Activated naive CD4-positive, alpha-beta T cell treated with Interleukin-2 at 50 U/mL for 16 hours (primary cell): ENCODE data around the gene PFKFB3.
"Not testable (repeated sequence)": the region's sequence is repeated elsewhere in the genome, so short reads cannot be mapped to it uniquely, and the experiment has no call there.

ENCODE experiments used
- DNase-seq: peaks from one replicate; pipeline ENCODE4 v3.0.0-alpha.2; 2020

PFKFB3 gene

DNA sequence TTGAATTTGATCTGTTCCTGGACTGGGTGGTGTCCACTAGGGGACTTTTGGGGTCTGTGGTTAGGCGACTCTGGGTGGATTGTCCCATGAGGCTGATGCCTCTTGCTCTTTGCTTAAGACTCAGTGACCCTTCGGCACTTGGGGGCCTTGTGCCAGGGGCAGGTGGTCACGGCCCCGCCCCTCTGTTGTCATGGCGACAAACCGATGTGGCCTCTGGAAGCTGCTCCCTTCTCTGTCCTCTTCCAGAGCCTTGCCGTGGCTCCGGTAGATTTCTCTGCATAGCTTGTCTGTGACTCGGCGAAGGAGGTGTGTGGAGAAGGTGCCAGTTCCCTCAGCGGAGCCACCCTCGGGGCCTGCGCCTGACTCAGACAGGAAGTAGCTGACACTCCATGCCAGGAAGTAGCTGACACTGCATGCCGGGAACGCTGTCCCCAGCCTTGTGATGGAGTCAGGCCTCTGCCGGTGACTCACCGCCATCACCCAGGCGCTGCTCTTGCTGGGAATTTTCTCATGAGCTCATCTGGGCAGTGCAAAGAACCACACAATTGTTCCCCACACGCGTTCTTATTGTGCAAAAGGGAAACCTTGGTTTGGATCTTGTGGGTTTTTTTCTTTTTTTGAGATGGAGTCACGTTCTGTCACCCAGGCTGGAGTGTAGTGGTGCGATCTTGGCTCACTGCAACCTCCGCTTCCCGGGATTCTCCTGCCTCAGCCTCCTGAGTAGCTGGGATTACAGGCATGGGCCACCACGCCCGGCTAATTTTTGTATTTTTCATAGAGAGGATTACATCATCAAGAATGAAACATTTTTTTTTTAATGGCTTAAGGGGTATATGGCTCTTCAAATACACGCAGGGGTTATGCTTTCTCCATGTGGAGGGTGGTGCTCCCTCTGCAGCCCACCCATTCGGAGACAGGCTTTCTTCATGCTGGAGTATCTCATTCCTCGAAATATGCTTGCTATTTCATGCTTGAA lies 72.6 kb downstream of the PFKFB3 start:
- DNase-seq, result peak; percentile 94

DNA sequence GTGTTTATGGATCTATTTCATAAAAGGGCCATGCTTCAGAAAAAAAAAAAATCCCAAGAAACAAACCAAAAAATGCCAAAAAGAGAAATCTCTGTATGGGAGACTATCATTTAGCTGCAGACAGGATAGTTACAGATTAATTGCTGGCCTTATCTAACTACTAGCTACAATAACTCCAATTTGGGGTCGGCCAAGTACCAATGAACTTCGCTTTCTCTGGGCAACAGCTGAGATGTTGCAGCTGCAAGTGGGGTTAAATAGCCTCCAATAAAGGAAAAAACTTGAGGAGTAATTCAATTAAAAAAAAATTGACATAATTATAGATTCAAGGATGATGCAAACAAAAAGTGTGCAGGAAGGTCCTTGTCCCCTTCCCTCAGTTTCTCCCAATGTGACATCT lies 73.6 kb downstream of the PFKFB3 start:
- no peak for DNase-seq

DNA sequence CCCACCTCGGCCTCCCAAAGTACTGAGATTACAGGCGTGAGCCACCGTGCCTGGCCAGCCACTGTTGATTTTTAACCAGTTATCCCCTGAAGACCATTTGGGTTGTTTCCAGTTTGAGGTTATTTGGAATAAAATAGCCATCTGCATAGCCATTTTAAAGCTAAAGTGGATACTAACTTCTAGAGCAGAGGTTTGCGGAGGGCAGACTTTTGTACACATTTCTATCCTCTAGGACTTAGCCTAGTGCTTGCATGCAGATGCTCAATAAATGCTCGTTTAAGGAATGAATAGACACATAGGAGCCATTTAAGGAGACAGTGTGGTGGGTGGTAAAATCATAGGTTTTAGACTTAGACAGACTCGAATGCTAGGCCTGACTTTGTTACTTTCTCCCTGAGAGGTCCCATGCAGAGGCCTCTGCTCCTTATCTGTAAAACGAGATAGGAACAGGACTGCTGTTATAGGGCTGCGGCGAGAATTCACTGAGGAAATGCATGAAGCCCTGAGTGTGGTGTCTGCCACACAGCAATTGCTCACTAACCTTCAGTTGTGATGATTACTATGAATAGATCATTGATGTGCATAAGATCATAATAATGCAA lies 75.9 kb downstream of the PFKFB3 start:
- no peak for DNase-seq

DNA sequence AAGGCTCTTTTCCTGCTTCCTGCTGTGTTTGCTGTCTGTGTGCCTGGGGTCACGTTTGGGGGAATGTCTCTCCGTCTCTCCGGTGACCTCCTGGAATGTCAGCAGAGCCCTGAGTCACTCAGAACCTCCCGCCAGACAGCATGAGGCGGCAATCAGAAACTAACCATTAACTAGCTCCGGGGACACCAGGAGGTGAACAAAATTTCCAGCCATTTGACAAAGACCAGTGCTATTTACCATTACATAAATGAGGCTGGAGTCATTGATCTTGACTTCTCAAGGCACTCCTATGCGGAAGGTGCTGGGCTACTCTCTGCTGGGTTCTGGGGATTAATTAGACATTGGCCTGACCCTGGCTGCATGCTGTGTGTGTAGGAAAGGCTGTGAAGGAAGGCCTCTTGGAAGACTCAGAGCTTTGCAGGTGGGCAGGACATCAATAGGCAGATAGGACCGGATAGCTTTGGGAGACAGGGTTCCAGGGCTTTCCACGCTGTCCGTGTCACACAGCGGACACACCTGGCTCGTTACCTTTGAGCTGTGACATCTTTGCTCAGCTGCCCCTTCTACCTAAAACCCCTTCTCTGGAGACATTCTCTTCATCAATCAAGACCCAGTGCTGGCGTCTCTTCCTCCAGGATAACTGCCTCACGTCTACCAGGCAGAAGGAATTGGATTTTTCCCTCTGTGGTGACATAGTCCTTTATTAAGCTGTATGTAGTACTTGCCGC lies 77.0 kb downstream of the PFKFB3 start:
- no peak for DNase-seq

DNA sequence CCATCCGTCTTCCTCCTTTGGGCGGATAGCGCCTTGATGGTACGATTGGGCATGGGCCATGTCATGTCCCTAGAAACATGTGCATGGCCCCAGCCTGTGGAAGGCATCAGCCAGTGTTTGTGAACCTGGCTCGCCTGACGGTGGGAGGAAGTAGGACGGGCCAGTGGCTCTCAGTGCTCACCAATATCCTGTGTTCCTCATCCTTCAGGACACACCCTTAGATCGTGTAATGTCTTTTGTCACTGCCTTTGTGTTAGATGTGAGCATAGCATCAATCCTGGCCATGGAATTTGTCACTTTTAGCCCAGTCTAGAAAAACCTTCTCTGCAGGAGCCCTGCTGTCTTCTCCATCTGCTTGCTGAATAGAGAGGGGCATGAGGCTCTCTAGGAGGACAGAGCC lies 77.6 kb downstream of the PFKFB3 start:
- no peak for DNase-seq

DNA sequence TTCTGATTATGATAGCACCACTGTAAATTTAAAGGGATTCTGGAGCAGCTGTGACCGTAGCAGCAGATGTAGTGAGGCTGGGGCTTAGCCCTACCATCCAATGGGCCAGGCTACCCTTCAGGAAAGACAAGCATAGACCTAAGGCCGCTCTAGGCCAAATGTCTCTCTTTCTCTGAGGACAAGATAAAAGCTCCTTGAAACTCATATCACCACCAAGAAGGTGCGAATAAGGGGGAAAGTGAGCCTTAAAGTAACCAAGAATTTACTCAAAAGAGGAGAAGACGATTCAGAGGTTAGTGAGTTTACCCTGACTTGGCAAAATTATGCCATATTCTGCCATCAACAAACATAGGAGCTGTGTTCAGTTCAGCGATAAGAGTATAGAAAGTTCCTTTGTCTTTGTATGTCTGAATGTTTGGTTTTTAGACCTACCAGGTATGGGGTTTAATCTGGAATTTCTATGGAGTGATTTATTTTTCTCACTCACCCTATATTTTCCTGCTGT lies 79.8 kb downstream of the PFKFB3 start:
- DNase-seq, result no peak

DNA sequence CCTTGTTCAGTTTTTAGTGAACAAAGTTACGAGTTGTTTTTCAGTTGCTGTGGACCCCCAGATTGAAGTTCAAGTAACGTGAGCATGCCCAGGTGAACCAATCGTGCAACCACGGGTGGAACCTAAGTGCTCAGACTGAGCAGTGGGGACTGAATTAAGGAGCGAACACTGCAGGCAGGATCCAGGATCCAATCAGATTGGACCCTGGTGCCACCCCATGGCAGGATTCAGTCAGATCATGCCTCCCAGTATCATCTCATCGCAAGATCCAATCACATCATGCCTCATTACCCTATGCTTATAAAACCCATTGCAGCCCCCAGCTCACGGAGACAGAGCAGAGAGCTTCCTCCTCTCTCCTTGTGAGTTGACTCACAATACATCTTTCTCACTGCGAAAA lies 80.9 kb downstream of the PFKFB3 start:
- DNase-seq, result no peak

DNA sequence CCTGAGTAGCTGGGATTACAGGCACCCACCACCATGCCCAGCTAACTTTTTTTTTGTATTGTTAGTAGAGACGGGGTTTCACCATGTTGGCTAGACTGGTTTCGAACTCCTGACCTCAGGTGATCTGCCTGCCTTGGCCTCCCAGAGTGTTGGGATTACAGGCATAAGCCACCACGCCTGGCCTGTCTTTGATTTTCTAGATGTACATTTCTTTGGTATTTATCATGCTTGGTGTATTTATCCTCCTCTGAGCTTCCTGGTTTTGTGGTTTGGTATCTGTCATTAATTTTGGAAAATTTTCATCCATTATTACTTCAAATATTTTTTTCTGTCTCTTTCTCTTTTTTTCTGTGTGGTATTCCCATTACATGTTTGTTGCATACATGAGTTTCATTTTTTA lies 87.9 kb downstream of the PFKFB3 start:
- not testable (repeated sequence) for DNase-seq

DNA sequence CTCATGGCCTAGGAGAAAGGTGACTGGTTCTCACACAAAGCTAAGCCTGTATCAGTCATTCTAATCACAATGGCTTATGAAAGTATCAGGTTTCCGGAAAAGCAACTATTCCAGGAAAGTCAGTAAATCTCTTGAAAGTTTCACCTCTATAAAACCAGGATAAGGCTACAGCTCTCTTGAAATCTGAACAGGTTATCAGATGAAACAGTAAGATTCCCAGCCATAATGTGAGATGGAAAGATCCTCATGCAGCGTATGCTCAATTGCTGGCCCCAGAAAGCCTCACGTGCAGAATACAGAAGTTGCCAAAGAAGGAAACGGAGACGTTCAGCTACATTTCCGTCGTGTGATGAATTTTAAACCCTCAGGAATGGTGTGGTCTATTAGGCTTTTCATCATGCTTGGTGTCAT lies 90.0 kb downstream of the PFKFB3 start:
- no peak for DNase-seq

DNA sequence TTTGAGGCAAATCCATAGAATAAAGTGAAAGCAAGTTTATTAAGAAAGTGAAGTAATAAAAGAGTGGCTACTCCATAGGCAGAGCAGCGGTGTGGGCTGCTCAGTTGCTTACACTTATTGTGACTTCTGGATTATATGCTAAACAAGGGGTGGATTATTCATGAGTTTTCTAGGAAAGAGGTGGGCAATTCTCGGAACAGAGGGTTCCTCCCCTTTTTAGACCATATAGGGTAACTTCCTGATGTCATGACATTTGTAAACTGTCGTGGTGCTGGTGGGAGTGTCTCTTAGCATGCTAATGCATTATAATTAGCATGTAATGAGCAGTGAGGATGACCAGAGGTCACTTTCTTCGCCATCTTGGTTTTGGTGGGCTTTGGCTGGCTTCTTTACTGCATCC lies 93.7 kb downstream of the PFKFB3 start:
- DNase-seq, result not testable (repeated sequence)

DNA sequence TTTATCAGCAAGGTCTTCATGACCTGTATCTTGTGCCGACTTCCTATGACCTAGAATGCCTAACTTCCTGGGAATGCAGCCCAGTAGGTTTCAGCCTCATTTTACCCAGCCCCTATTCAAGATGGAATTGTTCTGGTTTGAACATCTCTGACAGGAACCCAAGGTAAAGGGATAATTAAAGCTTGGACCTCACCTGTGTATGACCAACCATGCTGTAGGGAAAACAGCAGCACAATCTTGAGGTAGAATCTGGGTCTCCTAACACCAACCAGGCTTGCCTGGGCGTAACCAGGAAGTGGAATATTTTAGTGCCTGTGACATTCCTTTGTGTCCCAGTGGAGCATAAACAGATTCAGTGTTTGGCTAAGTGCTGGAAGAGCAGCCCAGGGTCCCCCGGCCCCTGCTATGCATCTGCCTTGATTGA lies 94.1 kb downstream of the PFKFB3 start:
- DNase-seq, result no peak

DNA sequence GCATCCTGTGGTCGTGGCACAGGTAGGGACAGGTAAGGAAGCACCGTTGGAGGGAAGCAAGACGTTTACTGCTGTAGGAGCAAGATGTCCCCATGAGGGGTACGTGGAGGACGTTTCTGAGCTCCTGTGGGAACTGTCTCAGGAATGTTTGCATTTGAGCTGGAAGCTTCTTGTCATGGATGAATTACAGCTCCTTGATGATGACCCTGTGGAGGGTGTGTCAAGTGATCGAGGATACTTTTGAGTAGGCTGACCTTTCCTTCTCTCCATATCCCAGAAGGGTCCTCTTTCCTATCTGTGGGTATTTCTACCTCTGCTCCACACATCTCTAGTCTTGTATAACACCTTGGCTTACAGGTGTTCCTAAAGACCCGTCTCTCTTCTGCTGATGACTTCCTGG lies 94.8 kb downstream of the PFKFB3 start:
- DNase-seq, result no peak

DNA sequence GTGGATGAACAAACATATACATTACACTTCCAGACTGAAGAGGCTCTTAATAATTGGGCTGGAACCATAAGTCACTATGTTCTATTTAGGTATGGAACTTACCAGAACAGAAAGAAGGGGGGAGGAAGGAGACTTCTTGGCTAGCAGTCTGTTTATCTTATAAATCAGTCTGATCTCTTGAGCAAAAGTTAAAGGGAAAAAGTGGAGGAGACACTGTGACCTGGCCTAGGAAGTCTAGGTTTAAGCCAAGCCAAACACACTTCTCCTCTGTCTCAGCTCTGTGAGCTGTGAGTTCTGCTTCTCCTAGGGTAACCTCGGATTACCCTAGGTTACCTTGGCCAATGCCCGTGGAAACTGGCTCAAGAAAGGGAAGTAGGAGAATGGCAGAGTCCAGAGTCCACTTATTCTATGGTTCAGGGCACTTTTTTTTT lies 95.2 kb downstream of the PFKFB3 start:
- no peak for DNase-seq

DNA sequence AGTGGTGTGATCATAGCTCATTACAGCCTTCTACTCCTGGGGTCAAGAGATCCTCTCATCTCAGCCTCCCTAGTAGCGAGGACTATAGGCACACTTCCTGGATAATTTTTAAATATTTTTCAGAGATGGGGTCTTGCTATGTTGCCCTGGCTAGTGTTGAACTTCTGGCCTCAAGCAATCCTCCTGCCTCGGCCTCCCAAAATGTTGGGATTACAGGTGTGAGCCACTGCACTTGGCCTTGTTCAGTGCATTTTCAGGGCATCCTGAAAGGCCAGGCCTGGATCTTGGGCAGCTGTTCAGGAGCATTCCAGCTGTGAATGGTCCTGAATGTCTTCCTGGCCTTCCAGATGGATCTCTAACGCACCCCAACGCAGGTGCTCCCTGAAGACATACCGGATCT lies 95.7 kb downstream of the PFKFB3 start:
- DNase-seq, result no peak

DNA sequence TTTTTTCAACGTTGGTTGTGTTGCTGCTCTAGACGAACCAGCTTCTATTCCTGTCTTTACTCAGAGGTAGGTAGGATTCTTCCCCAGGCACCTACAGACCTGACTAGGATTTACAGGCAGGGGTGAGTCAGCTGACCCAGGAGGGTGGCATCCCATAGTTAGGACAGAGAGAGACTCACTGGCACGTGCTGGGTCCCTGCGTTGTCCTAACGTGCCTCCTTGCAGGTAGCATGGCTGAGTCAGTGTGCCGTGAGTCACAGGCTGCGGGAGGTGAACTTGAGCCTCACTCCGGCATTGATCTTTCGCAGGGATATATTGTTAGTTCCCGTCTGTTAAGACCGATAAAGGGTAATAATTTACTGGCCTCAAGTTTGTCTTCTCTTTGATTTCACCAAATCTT lies 96.5 kb downstream of the PFKFB3 start:
- DNase-seq, result peak; percentile 25

DNA sequence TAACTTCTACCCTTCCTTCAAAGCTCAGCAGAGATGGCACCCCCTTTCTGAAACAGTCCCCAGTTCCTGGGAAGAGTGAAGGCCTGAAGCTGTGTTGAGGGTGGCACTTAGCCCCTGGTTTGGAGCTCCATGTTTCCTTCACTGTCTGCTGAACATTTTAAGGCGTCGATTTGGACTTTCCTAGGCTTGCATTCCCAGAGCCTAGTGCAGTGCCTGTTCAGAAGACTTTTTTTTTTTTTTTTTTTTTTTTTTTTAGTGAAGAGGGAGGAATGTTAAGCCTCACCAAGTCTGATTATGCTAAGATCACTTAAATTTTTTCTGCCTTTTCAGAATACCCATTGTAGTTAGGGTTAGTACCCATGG lies 97.0 kb downstream of the PFKFB3 start:
- no peak for DNase-seq

DNA sequence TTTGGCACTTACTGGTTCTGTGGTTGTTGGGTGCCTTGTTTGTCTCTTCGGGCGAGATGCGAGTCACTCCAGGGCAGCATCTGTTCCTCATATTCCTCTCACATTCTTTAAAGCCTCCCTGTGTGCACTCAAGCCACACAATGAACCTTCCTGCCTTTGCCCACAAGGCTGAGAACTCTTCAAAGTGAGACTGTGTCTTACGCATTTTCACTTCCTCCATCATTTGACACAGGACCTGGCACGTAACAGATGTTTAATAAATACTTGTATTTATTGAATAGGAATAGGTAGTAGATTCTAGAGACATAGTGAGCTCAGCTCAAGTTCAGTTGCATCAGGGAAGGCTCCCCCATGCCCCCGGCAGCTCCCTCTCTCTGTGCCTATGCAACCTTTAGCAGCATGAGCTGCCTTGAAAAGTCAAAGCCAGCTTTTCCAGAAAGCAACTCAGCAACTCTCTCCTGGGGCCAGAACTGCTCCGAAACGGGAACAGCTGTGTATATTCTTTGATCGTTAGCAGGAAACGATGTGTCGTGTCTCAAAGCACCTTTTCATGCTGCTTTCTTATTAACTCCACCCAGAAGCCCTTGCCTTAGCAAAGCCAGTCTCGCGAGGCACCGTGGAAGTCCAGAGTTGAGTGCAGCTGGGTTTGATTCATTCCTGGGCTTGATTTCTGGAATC lies 97.5 kb downstream of the PFKFB3 start:
- peak; percentile 20 for DNase-seq

DNA sequence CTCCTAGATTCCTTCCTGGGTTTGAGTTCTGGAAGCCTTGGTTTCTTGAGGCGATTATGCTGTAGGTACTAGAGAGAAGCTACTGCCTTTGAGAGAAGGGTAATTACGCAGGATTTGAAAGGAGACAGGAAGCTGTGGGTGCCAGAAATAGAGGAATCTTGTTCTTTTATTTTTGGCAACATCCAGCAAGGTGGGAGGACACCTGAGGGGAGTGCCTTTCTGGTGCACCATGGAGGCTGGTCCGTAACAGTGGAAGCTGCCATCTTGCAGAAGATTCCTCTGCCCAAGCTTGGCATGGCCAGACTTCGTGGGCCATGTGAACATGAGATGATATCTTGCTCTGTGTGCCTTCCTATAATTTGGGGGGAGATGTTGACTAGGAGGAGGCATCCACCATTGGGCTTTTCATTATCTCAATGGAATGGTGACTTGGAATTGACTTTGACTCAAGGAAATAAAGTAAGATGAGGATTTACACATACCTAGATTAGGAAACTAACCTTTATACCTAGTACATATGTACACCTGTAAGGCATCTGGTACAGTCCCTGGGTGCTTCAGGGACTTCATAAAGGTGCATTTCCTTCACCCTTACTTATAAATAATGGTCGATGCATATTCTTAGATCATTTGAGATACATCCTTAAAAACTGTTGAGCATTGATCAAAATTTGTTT lies 98.2 kb downstream of the PFKFB3 start:
- no peak for DNase-seq

DNA sequence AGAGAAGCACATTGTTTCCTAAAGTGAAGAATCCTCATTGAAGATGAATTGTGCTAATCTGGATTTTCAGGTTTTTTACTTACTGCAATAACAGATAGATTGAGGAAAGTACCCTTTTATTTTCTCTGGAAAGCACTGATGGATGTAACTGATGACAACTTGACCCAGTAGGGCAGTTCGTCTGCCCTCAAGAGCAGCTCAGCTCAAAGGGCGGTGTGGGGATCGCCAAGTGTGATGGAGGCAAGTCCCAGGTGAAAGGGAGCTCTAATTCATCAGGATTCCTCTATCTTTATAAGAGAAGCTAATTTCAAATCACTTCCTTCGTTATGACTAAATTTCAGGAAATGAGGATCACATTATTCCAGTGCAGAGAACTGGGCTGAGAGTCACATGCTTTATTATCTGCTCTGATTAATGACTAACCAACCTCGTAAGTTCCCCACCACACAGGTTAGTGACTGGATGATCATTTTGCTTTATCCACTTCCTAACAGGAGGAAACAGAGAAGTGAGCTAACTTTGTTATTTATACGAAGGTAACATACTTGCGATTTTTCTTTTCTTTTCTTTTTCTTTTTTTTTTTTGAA lies 98.8 kb downstream of the PFKFB3 start:
- DNase-seq, result no peak
